Endodermal cell (in vitro differentiated cells): ENCODE results near the gene ERAP2. TPM values are rescaled to one million over a fixed set of nuclear protein-coding genes. Genes with fewer than 3 reads are reported as not detected.

ENCODE experiments used
- DNase-seq: peaks from one replicate; pipeline ENCODE4 v3.0.0-alpha.2; 2017
- H3K27ac ChIP-seq: 2 replicates; pipeline ENCODE4 v1.5.1; 2013; ENCODE audit warnings: mild to moderate bottlenecking, low read depth, low read length, moderate library complexity
- H3K27me3 ChIP-seq: 2 replicates; pipeline ENCODE4 v1.6.1; 2013; ENCODE audit warnings: mild to moderate bottlenecking, low read length, moderate library complexity; ENCODE audit not compliant: insufficient read depth, control insufficient read depth, poor library complexity, severe bottlenecking
- H3K36me3 ChIP-seq: 2 replicates; pipeline ENCODE4 v1.7.0; 2013; ENCODE audit warnings: mild to moderate bottlenecking, low read length, moderate library complexity; ENCODE audit not compliant: control insufficient read depth, insufficient read depth
- H3K4me1 ChIP-seq: one replicate; pipeline ENCODE4 v1.7.0; 2013; ENCODE audit warnings: low read length; ENCODE audit not compliant: control insufficient read depth, insufficient read depth
- H3K4me3 ChIP-seq: 2 replicates; pipeline ENCODE4 v1.5.1; 2013; ENCODE audit warnings: mild to moderate bottlenecking, low read length, moderate library complexity
- H3K9ac ChIP-seq: 2 replicates; pipeline ENCODE4 v1.6.1; 2013; ENCODE audit warnings: mild to moderate bottlenecking, low read length, moderate library complexity; ENCODE audit not compliant: poor library complexity, severe bottlenecking; ENCODE audit errors: extremely low read depth
- H3K9me3 ChIP-seq: 2 replicates; pipeline ENCODE4 v1.6.1; 2013; ENCODE audit warnings: mild to moderate bottlenecking, low read length, moderate library complexity; ENCODE audit not compliant: control insufficient read depth
- H3K27ac Mint-ChIP-seq: 2 replicates; pipeline ENCODE4 v1.8.0; 2020; ENCODE audit warnings: mixed read lengths
- H3K27me3 Mint-ChIP-seq: 2 replicates; pipeline ENCODE4 v1.8.0; 2021; ENCODE audit warnings: mild to moderate bottlenecking, mixed read lengths; ENCODE audit not compliant: insufficient read depth
- H3K36me3 Mint-ChIP-seq: 2 replicates; pipeline ENCODE4 v1.8.0; 2020; ENCODE audit warnings: low read depth, mixed read lengths
- H3K4me1 Mint-ChIP-seq: 2 replicates; pipeline ENCODE4 v1.8.0; 2020; ENCODE audit warnings: mixed read lengths
- H3K4me3 Mint-ChIP-seq: 2 replicates; pipeline ENCODE4 v1.8.0; 2020; ENCODE audit warnings: mild to moderate bottlenecking, moderate library complexity, mixed read lengths
- H3K9me3 Mint-ChIP-seq: 2 replicates; pipeline ENCODE4 v1.8.0; 2020; ENCODE audit warnings: mild to moderate bottlenecking, mixed read lengths
- CTCF ChIP-seq: fragments of 200-600 bp; sonication (generic); conservative IDR thresholded peaks from 2 replicates; pipeline ENCODE4 v1.5.0; 2021; ENCODE audit warnings: antibody characterized with exemption, mild to moderate bottlenecking
- WGBS, 2 experiments: methylation state at CpG; one replicate each; pipeline versions ENCODE4 v1.1.5 to v1.1.7; 2013; ENCODE audit warnings: missing lambda C conversion rate in 2 of 2, mixed read lengths in 1 of 2; ENCODE audit not compliant: insufficient coverage in 1 of 2, insufficient read length in 1 of 2; 5-methylcytosine and 5-hydroxymethylcytosine counted together
- total RNA-seq, 2 donors: library from RNA; stranded (reverse); fragmentation: NEBNext Ultra II Directional in 1 of 2; extraction: Animal tissue kit (Norgen Biotek cat#: 25700) in 1 of 2; gene quantifications; 2 replicates in 1 of 2; 3 replicates in 1 of 2; pipeline ENCODE4 v1.2.1, GENCODE V29; 2021

The ERAP2 gene
- total RNA-seq, 2 donors from 2014 or later, result not detected

- H3K9me3 Mint-ChIP-seq, result no peaks in the 10 kb centered on the region
- Histone ChIP-seq H3K9me3 (no peaks in the 10 kb centered on the region), H3K4me3 (no peak overlapping the region), H3K9ac (no peak overlapping the region), H3K36me3 (no peaks in the 10 kb centered on the region), H3K27me3 (no peaks in the 10 kb centered on the region), H3K27ac (no peak overlapping the region), H3K4me1 (no peaks in the 10 kb centered on the region)
- no peak overlapping the region for H3K4me3 Mint-ChIP-seq
- H3K36me3 Mint-ChIP-seq, result no peaks in the 10 kb centered on the region
- H3K4me1 Mint-ChIP-seq, result no peaks in the 10 kb centered on the region
- H3K27ac Mint-ChIP-seq, result no peak overlapping the region
- WGBS, 2 experiments, result 94% methylated on average over 1 of the region's 1 CpG; no CpG with 5 or more reads in 1 of the 2 experiments
- H3K27me3 Mint-ChIP-seq, result no peaks in the 10 kb centered on the region
- DNase-seq, result no peak
- no peak for TF ChIP-seq CTCF
Observed at GRCh38 chr5:96901841-96902240, 25.5 kb downstream of the ERAP2 start.

GRCh38 chr5:96902876-96903275, 26.6 kb downstream of the ERAP2 start:
- Histone ChIP-seq H3K4me3 (no peak overlapping the region), H3K9me3 (no peaks in the 10 kb centered on the region), H3K27ac (no peak overlapping the region), H3K9ac (no peak overlapping the region), H3K4me1 (no peaks in the 10 kb centered on the region), H3K27me3 (no peaks in the 10 kb centered on the region), H3K36me3 (no peaks in the 10 kb centered on the region)
- Mint-ChIP-seq H3K4me3 (no peak overlapping the region), H3K9me3 (no peaks in the 10 kb centered on the region), H3K4me1 (no peaks in the 10 kb centered on the region), H3K27ac (no peak overlapping the region), H3K36me3 (no peaks in the 10 kb centered on the region), H3K27me3 (no peaks in the 10 kb centered on the region)
- TF ChIP-seq CTCF, result no peak
- no peak for DNase-seq
- WGBS, 2 experiments, result 90 to 92% methylated on average over 2 of the region's 3 CpGs

- no peaks in the 10 kb centered on the region for H3K27me3 Mint-ChIP-seq
- Histone ChIP-seq H3K9ac (no peak overlapping the region), H3K27me3 (no peaks in the 10 kb centered on the region), H3K4me1 (no peaks in the 10 kb centered on the region), H3K4me3 (no peak overlapping the region), H3K27ac (no peak overlapping the region), H3K9me3 (no peaks in the 10 kb centered on the region), H3K36me3 (no peaks in the 10 kb centered on the region)
- no peaks in the 10 kb centered on the region for H3K9me3 Mint-ChIP-seq
- H3K36me3 Mint-ChIP-seq, result no peaks in the 10 kb centered on the region
- DNase-seq, result no peak
- no peak overlapping the region for H3K4me3 Mint-ChIP-seq
- TF ChIP-seq CTCF, result no peak
- no peaks in the 10 kb centered on the region for H3K4me1 Mint-ChIP-seq
- 100% methylated on average over 2 of the region's 2 CpGs; no CpG with 5 or more reads in 1 of the 2 experiments for WGBS, 2 experiments
- H3K27ac Mint-ChIP-seq, result no peak overlapping the region
Observed at GRCh38 chr5:96903300-96903699, 27.0 kb downstream of the ERAP2 start.
